ENCODE data around the gene PCARE.

- no peak for TF ChIP-seq CTCF (IDR thresholded peaks at IDR 0.05; ENCODE audit: insufficient read depth, low read length)
- no peak for TF ChIP-seq POLR2AphosphoS5 (IDR thresholded peaks at IDR 0.05; ENCODE audit: low read depth)
- no peak for TF ChIP-seq GABPA (IDR thresholded peaks at IDR 0.05; ENCODE audit: low read depth)
- TF ChIP-seq REST (IDR thresholded peaks at IDR 0.05; ENCODE audit: insufficient replicate concordance, low read depth): no peak
- TF ChIP-seq SPI1 (IDR thresholded peaks at IDR 0.05; ENCODE audit: borderline replicate concordance, low read depth): no peak
Measured at GRCh38 chr2:29106980-29107388, 32.7 kb upstream of the PCARE start.

Data from HL-60 (cell line).